Peyer's patch (tissue), 4 donors: Measurements from ENCODE around the gene PEF1.

Experiments used
- POLR2A ChIP-seq, 2 donors: fragments of 450-650 bp; IDR thresholded peaks; one replicate each; pipeline ENCODE4 v1.5.1; 2017; ENCODE audit warnings: antibody characterized with exemption in 2 of 2, mild to moderate bottlenecking in 2 of 2, moderate library complexity in 2 of 2
- TF ChIP-seq, protein P1 (sequence below), 6 experiments: fragments of 450-650 bp in 4 of 6; fragments of 200-600 bp in 2 of 6; sonication (generic) in 1 of 6; IDR thresholded peaks; one replicate each; pipeline ENCODE4 v1.5.1; 2017 to 2019; ENCODE audit warnings: antibody characterized with exemption in 6 of 6, mild to moderate bottlenecking in 3 of 6, moderate library complexity in 1 of 6

GRCh38 chr1:31627930-31628559, 16.6 kb downstream of the PEF1 start:
- no peak for TF ChIP-seq POLR2A (IDR thresholded peaks at IDR 0.05)
- TF ChIP-seq, protein P1, sequence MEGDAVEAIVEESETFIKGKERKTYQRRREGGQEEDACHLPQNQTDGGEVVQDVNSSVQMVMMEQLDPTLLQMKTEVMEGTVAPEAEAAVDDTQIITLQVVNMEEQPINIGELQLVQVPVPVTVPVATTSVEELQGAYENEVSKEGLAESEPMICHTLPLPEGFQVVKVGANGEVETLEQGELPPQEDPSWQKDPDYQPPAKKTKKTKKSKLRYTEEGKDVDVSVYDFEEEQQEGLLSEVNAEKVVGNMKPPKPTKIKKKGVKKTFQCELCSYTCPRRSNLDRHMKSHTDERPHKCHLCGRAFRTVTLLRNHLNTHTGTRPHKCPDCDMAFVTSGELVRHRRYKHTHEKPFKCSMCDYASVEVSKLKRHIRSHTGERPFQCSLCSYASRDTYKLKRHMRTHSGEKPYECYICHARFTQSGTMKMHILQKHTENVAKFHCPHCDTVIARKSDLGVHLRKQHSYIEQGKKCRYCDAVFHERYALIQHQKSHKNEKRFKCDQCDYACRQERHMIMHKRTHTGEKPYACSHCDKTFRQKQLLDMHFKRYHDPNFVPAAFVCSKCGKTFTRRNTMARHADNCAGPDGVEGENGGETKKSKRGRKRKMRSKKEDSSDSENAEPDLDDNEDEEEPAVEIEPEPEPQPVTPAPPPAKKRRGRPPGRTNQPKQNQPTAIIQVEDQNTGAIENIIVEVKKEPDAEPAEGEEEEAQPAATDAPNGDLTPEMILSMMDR (IDR thresholded peaks at IDR 0.05): no peak
